Right forelimb (tissue), 1 donor: ENCODE data around the gene FUS.
"Not testable (repeated sequence)": the region's sequence is repeated elsewhere in the genome, so short reads cannot be mapped to it uniquely, and the experiment has no call there.

ENCODE experiments used
- DNase-seq: peaks from one replicate; pipeline ENCODE4 v3.0.0-alpha.2; 2018

FUS gene

GRCh38 chr16:31179747-31180459 is at the start of gene FUS:
Gene FUS, plus strand, starts transcription at chr16:31180139. Its CDS starts 76 bp downstream, at chr16:31180215.
- DNase-seq = peak; percentile 96

GRCh38 chr16:31130336-31130891 is 49.5 kb upstream of the FUS start:
- DNase-seq = no peak

GRCh38 chr16:31130899-31131298 is 49.0 kb upstream of the FUS start:
- no peak for DNase-seq

GRCh38 chr16:31131416-31131815 is 48.5 kb upstream of the FUS start:
- no peak for DNase-seq

GRCh38 chr16:31131841-31132271 is 48.1 kb upstream of the FUS start:
- no peak for DNase-seq

GRCh38 chr16:31132303-31132979 is 47.5 kb upstream of the FUS start:
- DNase-seq = no peak

- DNase-seq = no peak
Observed at GRCh38 chr16:31133046-31133501, 46.9 kb upstream of the FUS start.

- DNase-seq = no peak
Observed at GRCh38 chr16:31134091-31134571, 45.8 kb upstream of the FUS start.

GRCh38 chr16:31134625-31135534 is 45.1 kb upstream of the FUS start:
- DNase-seq = no peak

- DNase-seq = no peak
Observed at GRCh38 chr16:31135535-31136286, 44.2 kb upstream of the FUS start, which contains the start of gene PRSS8. Gene PRSS8, minus strand, starts transcription at chr16:31135727. Its CDS starts 229 bp downstream, at chr16:31135498.

- DNase-seq = no peak
Observed at GRCh38 chr16:31136287-31136662, 43.7 kb upstream of the FUS start.

GRCh38 chr16:31136822-31137499 is 43.0 kb upstream of the FUS start:
- not testable (repeated sequence) for DNase-seq

GRCh38 chr16:31138621-31139578 is 41.0 kb upstream of the FUS start:
- DNase-seq = no peak

GRCh38 chr16:31141071-31141469 is 38.9 kb upstream of the FUS start:
- DNase-seq = not testable (repeated sequence)

- DNase-seq = no peak
Observed at GRCh38 chr16:31141489-31142108, 38.3 kb upstream of the FUS start.

GRCh38 chr16:31142109-31143010 is 37.6 kb upstream of the FUS start:
- DNase-seq = peak; percentile 100

- no peak for DNase-seq
Observed at GRCh38 chr16:31143011-31143693, 36.8 kb upstream of the FUS start.

- no peak for DNase-seq
Observed at GRCh38 chr16:31143694-31144148, 36.2 kb upstream of the FUS start.
